ENCODE data around the gene CHIA. TPM values are rescaled to one million over a fixed set of nuclear protein-coding genes. Genes with fewer than 3 reads are reported as not detected.

Gene CHIA
- total and polyA plus RNA-seq, 2 of the 4 experiments (the other 2 are of a cell fraction) = not detected

DNA sequence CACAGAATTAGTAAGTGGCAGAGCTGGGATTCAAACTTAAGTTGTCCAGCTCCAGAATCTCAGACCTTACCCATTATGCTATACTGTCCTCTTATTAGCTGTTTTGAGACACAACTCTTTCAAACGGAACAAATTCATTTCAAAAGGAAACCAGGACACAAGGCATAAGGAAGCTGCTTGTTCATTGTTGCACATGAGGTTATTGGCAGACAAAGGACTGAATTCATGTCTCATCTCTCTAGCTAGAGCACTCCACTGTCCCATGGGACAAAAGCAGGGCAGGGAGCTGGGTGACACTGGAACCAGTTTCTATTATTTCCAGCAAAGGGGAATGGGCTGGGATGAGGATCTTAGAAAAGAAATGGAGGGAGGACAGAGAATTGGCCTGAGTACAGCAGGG, 36.8 kb upstream of the CHIA start:
- no peak overlapping the region for H4K5ac ChIP-seq (ENCODE audit: low read depth, low read length)
- WGBS, 2 experiments (ENCODE audit: extremely low coverage in 2 of 2, insufficient read length in 1 of 2) = 33% methylated on average over 1 of the region's 1 CpG; no CpG with 5 or more reads in 1 of the 2 experiments
- H2AK9ac ChIP-seq (replicated peaks; ENCODE audit: low read depth, low read length, poor library complexity) = no peak overlapping the region
- no peak overlapping the region for H4K91ac ChIP-seq (ENCODE audit: insufficient read depth, low read depth, low read length)
- no peak overlapping the region for H3K9ac ChIP-seq (ENCODE audit: low read depth, low read length)
- H3K4me1 ChIP-seq (ENCODE audit: control insufficient read depth, insufficient read depth, low read length) = no peaks in the 10 kb centered on the region
- no peak overlapping the region for H2BK5ac ChIP-seq (ENCODE audit: low read depth, low read length, poor library complexity, severe bottlenecking)
- no peak overlapping the region for H3K18ac ChIP-seq (ENCODE audit: low read depth, low read length)
- H3K14ac ChIP-seq (replicated peaks; ENCODE audit: low read depth, low read length) = no peak overlapping the region
- no TSS peak for BruUV-seq (replicated peaks)
- no peak overlapping the region for H3K56ac ChIP-seq (ENCODE audit: extremely low read depth, insufficient read depth, low read length)
- H3K27me3 ChIP-seq (ENCODE audit: control insufficient read depth, insufficient read depth, low read length) = peaks cover 21% of the 10 kb centered on the region
- no peaks in the 10 kb centered on the region for H3K9me1 ChIP-seq (ENCODE audit: insufficient read depth, low read length)
- no peak overlapping the region for H2BK120ac ChIP-seq (ENCODE audit: low read depth, low read length)
- dilution Hi-C loops (cut with HindIII; ENCODE audit: low sequenced_read_pairs, unreplicated experiment) (no loop called here), in situ Hi-C loops (cut with MboI; ENCODE audit: low sequenced_read_pairs) (no loop called here), intact Hi-C loops (cut with micrococcal nuclease) (loop anchor here (10.0 kb wide), 1 partner anchor 771 kb away; no protein-coding TSS in a partner anchor)
- ChIA-PET CTCF (interaction anchor here (0.6 kb wide), 1 partner anchor 34 kb away, joined by 3 read pairs; no protein-coding TSS in a partner anchor), POLR2A (ENCODE audit: unreplicated experiment) (no interaction called here)
- no peak for ATAC-seq (ENCODE audit: low read depth)
- H2AK5ac ChIP-seq (ENCODE audit: low read depth, low read length) = no peak overlapping the region
- no peaks in the 10 kb centered on the region for H3K36me3 ChIP-seq (ENCODE audit: control insufficient read depth, insufficient read depth, low read length)
- no peak overlapping the region for H2BK20ac ChIP-seq (ENCODE audit: low read depth, low read length)
- no peak overlapping the region for H3K23ac ChIP-seq (ENCODE audit: low read depth, low read length)
- no peaks in the 10 kb centered on the region for H4K20me1 ChIP-seq (ENCODE audit: insufficient read depth, low read length)
- DNase-seq = no peak
- H3K4me3 ChIP-seq (ENCODE audit: insufficient read depth, low read depth, low read length) = no peak overlapping the region
- H3K4ac ChIP-seq (ENCODE audit: low read depth, low read length) = no peak overlapping the region
- H3K4me2 ChIP-seq (ENCODE audit: low read depth, low read length) = no peak overlapping the region
- no peak overlapping the region for H2AFZ ChIP-seq (replicated peaks; ENCODE audit: low read length, poor library complexity)
- no peaks in the 10 kb centered on the region for H3K79me1 ChIP-seq (ENCODE audit: low read depth in 1 of 2, low read length in 2 of 2)
- no peak overlapping the region for H4K8ac ChIP-seq (ENCODE audit: low read depth in 2 of 2, low read length in 2 of 2)
- H3K27ac ChIP-seq (ENCODE audit: insufficient read depth, low read length) = no peak overlapping the region
- TF ChIP-seq MXI1 (IDR thresholded peaks at IDR 0.05; ENCODE audit: borderline replicate concordance, low read depth, low read length) = no peak
- TF ChIP-seq FOS (IDR thresholded peaks at IDR 0.05; ENCODE audit: low read depth, low read length) = no peak
- no peak overlapping the region for H2BK15ac ChIP-seq (ENCODE audit: low read depth, low read length)
- H3K9me3 ChIP-seq (ENCODE audit: control insufficient read depth, insufficient read depth, low read length) = no peaks in the 10 kb centered on the region
